Measurements from ENCODE around the gene ARHGEF28. TPM values are rescaled to one million over a fixed set of nuclear protein-coding genes. Genes with fewer than 3 reads are reported as not detected.

ARHGEF28 gene
- polyA plus RNA-seq, 3 donors: not detected

GRCh38 chr5:73623060-73623459, 2.9 kb upstream of the ARHGEF28 start:
- DNase-seq: no peak
- Histone ChIP-seq H3K79me2 (ENCODE audit: insufficient read depth, low read length) (no peaks in the 10 kb centered on the region), H4K20me1 (ENCODE audit: insufficient read depth, low read length) (no peaks in the 10 kb centered on the region), H3K27ac (ENCODE audit: low read depth in 1 of 2, low read length in 2 of 2) (no peak overlapping the region), H3K36me3 (replicated peaks in 1 of 2; ENCODE audit: control insufficient read depth in 1 of 2, insufficient read depth in 2 of 2, low read length in 2 of 2) (no peaks in the 10 kb centered on the region), H3K4me2 (replicated peaks; ENCODE audit: extremely low read depth, low read length, poor library complexity, severe bottlenecking) (no peak overlapping the region), H3K4me3 (replicated peaks in 1 of 3; ENCODE audit: low read depth in 2 of 3, low read length in 3 of 3) (no peak overlapping the region), H3K4me1 (ENCODE audit: control insufficient read depth in 1 of 2, insufficient read depth in 2 of 2, low read length in 2 of 2) (peaks cover 8% of the 10 kb centered on the region in 2 donors), H3K9ac (ENCODE audit: insufficient read depth, low read length, poor library complexity, severe bottlenecking) (no peak overlapping the region), H2AFZ (ENCODE audit: insufficient read depth, low read depth, low read length, poor library complexity, severe bottlenecking) (no peak overlapping the region), H3K9me3 (replicated peaks in 1 of 2; ENCODE audit: control insufficient read depth in 1 of 2, insufficient read depth in 1 of 2, low read length in 2 of 2) (no peaks in the 10 kb centered on the region), H3K27me3 (ENCODE audit: control insufficient read depth in 2 of 2, insufficient read depth in 2 of 2, low read length in 2 of 2) (peaks cover 22 to 37% of the 10 kb centered on the region in 2 donors)
- Mint-ChIP-seq H3K27ac (no peak overlapping the region), H3K27me3 (ENCODE audit: low read depth in 3 of 3) (peaks cover 22 to 33% (median 23%) of the 10 kb centered on the region in 3 donors), H3K4me3 (no peak overlapping the region), H3K4me1 (peaks cover 8% of the 10 kb centered on the region), H3K36me3 (no peaks in the 10 kb centered on the region), H3K9me3 (peaks cover 0 to 4% (median 0%) of the 10 kb centered on the region in 7 donors)
- WGBS (ENCODE audit: insufficient coverage): no CpG with 5 or more reads among the region's 2 CpGs
- TF ChIP-seq CTCF (IDR thresholded peaks at IDR 0.05): no peak
- intact Hi-C loops (cut with micrococcal nuclease): no loop called here

- Histone ChIP-seq H3K36me3 (replicated peaks in 1 of 2; ENCODE audit: control insufficient read depth in 1 of 2, insufficient read depth in 2 of 2, low read length in 2 of 2) (no peaks in the 10 kb centered on the region), H3K79me2 (ENCODE audit: insufficient read depth, low read length) (no peaks in the 10 kb centered on the region), H3K4me3 (replicated peaks in 1 of 3; ENCODE audit: low read depth in 2 of 3, low read length in 3 of 3) (no peak overlapping the region), H3K4me1 (ENCODE audit: control insufficient read depth in 1 of 2, insufficient read depth in 2 of 2, low read length in 2 of 2) (peaks cover 8% of the 10 kb centered on the region in 2 donors), H3K27ac (ENCODE audit: low read depth in 1 of 2, low read length in 2 of 2) (no peak overlapping the region), H4K20me1 (ENCODE audit: insufficient read depth, low read length) (no peaks in the 10 kb centered on the region), H3K27me3 (ENCODE audit: control insufficient read depth in 2 of 2, insufficient read depth in 2 of 2, low read length in 2 of 2) (peaks cover 29 to 45% of the 10 kb centered on the region in 2 donors), H3K9me3 (replicated peaks in 1 of 2; ENCODE audit: control insufficient read depth in 1 of 2, insufficient read depth in 1 of 2, low read length in 2 of 2) (no peaks in the 10 kb centered on the region), H3K9ac (ENCODE audit: insufficient read depth, low read length, poor library complexity, severe bottlenecking) (no peak overlapping the region), H3K4me2 (replicated peaks; ENCODE audit: extremely low read depth, low read length, poor library complexity, severe bottlenecking) (no peak overlapping the region), H2AFZ (ENCODE audit: insufficient read depth, low read depth, low read length, poor library complexity, severe bottlenecking) (no peak overlapping the region)
- H3K27me3 Mint-ChIP-seq (ENCODE audit: low read depth in 3 of 3): peaks cover 29 to 41% (median 31%) of the 10 kb centered on the region in 3 donors
- no peaks in the 10 kb centered on the region for H3K36me3 Mint-ChIP-seq
- intact Hi-C loops (cut with micrococcal nuclease): no loop called here
- WGBS (ENCODE audit: insufficient coverage): 86% methylated on average over 1 of the region's 2 CpGs
- DNase-seq: no peak
- no peak for TF ChIP-seq CTCF (IDR thresholded peaks at IDR 0.05)
- H3K4me1 Mint-ChIP-seq: peaks cover 8% of the 10 kb centered on the region
- no peak overlapping the region for H3K4me3 Mint-ChIP-seq
- H3K9me3 Mint-ChIP-seq: peaks cover 0 to 4% (median 0%) of the 10 kb centered on the region in 7 donors
- H3K27ac Mint-ChIP-seq: no peak overlapping the region
Observed at GRCh38 chr5:73623901-73624404, 2.0 kb upstream of the ARHGEF28 start.

All from CD14-positive monocyte (primary cell).